ENCODE measurements around the gene NR2C1. TPM values are rescaled to one million over a fixed set of nuclear protein-coding genes. Genes with fewer than 3 reads are reported as not detected.
"Not testable (repeated sequence)": the region's sequence is repeated elsewhere in the genome, so short reads cannot be mapped to it uniquely, and the experiment has no call there.

Gene NR2C1
- total and polyA plus RNA-seq, 9 donors = 20.2 to 42.2 (median 38.2) TPM

DNA sequence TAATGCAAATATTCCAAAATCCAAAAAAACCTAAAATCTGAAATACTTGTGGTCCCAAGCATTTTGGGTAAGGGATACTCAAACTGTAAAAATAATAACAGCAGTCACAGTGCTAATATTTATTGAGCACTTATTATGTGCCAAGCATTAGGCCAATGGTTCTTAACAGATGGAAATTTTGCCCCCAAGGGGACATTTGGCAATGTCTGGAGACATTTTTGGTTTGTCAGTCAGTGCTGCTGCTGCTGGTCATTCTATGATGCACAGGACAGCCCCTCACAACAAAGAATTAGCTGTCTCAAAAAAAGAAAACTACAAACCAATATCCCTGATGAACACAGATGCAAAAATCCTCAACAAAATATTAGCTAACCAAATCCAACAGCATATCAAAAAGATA is 75.7 kb downstream of the NR2C1 start:
- TF ChIP-seq EP300 (IDR thresholded peaks at IDR 0.05) = no peak
- TF ChIP-seq CTCF (IDR thresholded peaks at IDR 0.05) = no peak
- TF ChIP-seq POLR2A (IDR thresholded peaks at IDR 0.05) = no peak
- peaks cover 4% of the 10 kb centered on the region for H3K4me1 ChIP-seq (ENCODE audit: insufficient read depth)
- no peaks in the 10 kb centered on the region for H3K36me3 ChIP-seq
- H3K27ac ChIP-seq = no peak overlapping the region
- intact Hi-C loops (cut with DNase I) = no loop called here
- no peaks in the 10 kb centered on the region for H3K9me3 ChIP-seq
- DNase-seq = no peak
- no peaks in the 10 kb centered on the region for H3K27me3 ChIP-seq
- H3K4me3 ChIP-seq = no peak overlapping the region

- Histone ChIP-seq H3K27ac (no peak overlapping the region), H3K4me1 (ENCODE audit: insufficient read depth) (peaks cover 4% of the 10 kb centered on the region), H3K4me3 (no peak overlapping the region), H3K27me3 (no peaks in the 10 kb centered on the region), H3K36me3 (no peaks in the 10 kb centered on the region), H3K9me3 (no peaks in the 10 kb centered on the region)
- intact Hi-C loops (cut with DNase I) = no loop called here
- no peak for TF ChIP-seq CTCF (IDR thresholded peaks at IDR 0.05)
- no peak for TF ChIP-seq EP300 (IDR thresholded peaks at IDR 0.05)
- TF ChIP-seq POLR2A (IDR thresholded peaks at IDR 0.05) = no peak
- no peak for DNase-seq
- 90 to 95% (median 90%) methylated on average over 6 of the region's 6 CpGs for WGBS, 3 donors
Measured at GRCh38 chr12:94997061-94997460, 76.4 kb downstream of the NR2C1 start.

DNA sequence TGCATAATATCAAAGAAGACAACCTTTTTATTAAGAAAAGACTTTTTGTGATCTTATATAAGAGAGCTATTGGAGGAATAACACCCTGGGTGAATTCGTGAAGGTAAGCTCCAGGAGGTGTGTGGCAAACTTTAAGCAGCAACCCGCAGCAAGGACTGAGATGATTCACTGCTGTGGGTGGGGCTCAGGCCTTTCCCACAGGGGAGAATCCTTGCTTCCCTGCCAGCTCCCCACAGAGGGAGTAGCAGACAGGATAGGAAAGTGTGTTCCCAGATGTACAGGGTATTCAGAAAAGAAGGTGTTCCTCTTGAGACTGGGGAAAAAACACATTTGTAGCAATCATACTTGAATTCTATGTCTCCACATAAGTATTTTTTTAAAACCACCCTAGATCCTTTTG is 79.1 kb downstream of the NR2C1 start:
- TF ChIP-seq POLR2A (IDR thresholded peaks at IDR 0.05) (no peak), EP300 (IDR thresholded peaks at IDR 0.05) (no peak), CTCF (IDR thresholded peaks at IDR 0.05) (no peak)
- H3K4me3 ChIP-seq = no peak overlapping the region
- no peaks in the 10 kb centered on the region for H3K4me1 ChIP-seq (ENCODE audit: insufficient read depth)
- intact Hi-C loops (cut with DNase I) = no loop called here
- 60 to 79% (median 61%) methylated on average over 2 of the region's 2 CpGs for WGBS, 3 donors
- no peaks in the 10 kb centered on the region for H3K9me3 ChIP-seq
- H3K27me3 ChIP-seq = no peaks in the 10 kb centered on the region
- no peak for DNase-seq
- H3K36me3 ChIP-seq = no peaks in the 10 kb centered on the region
- no peak overlapping the region for H3K27ac ChIP-seq

DNA sequence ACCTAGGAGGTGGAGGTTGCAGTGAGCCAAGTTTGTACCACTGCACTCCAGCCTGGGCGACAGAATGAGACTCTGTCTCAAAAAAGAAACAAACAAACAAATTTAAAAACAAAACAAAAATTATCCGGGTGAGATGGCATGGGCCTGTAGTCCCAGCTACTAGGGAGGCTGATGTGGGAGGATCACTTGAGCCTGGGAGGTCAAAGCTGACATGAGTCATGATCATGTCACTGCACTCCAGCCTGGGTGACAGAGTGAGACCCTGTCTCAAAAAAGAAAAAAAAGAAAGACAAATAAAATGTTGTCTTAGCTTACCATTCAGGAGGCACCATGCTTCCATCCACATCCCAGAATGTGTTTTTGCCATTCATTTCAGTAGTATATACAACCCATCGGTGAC is 79.6 kb downstream of the NR2C1 start:
- intact Hi-C loops (cut with DNase I); H3K36me3 ChIP-seq; H3K4me3 ChIP-seq; H3K9me3 ChIP-seq; H3K27ac ChIP-seq; DNase-seq; H3K27me3 ChIP-seq; H3K4me1 ChIP-seq (ENCODE audit: insufficient read depth): not testable (repeated sequence)
- WGBS, 3 donors = 73 to 86% (median 84%) methylated on average over 3 of the region's 3 CpGs

DNA sequence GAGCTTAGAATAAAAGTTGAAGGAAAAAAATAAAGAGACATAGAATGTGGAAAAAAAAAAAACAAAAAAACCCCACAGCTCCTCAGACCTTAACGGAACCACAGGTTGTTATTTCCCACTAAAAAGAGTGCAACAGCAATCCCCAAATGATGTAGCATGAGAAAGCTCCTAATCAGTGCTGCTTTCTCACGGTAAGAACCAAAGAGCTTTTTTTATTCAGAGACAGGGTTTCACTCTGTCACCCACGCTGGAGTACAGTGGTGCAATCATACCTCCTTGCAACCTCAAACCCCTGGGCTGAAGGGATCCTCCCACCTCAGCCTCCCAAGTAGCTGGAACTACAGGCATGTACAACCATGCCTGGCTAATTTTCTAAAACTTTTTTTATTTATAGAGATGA is 83.2 kb downstream of the NR2C1 start:
- TF ChIP-seq EP300 (IDR thresholded peaks at IDR 0.05) = no peak
- no peak for TF ChIP-seq CTCF (IDR thresholded peaks at IDR 0.05)
- TF ChIP-seq POLR2A (IDR thresholded peaks at IDR 0.05) = no peak
- WGBS, 3 donors = 89 to 95% (median 92%) methylated on average over 3 of the region's 3 CpGs

More for the DNA sequence above, 83.2 kb downstream of the NR2C1 start:
- DNase-seq = no peak
- H3K4me1 ChIP-seq (ENCODE audit: insufficient read depth) = no peaks in the 10 kb centered on the region
- no peak overlapping the region for H3K4me3 ChIP-seq
- H3K36me3 ChIP-seq = no peaks in the 10 kb centered on the region
- H3K27ac ChIP-seq = no peak overlapping the region
- intact Hi-C loops (cut with DNase I) = no loop called here
- no peaks in the 10 kb centered on the region for H3K9me3 ChIP-seq
- H3K27me3 ChIP-seq = no peaks in the 10 kb centered on the region
